HCT116 (cell line): ENCODE results near the gene SCN3A.

Experiments used
- ATF3 ChIP-seq: IDR thresholded peaks from 2 replicates; pipeline ENCODE4 v1.6.1; 2012
- CEBPB ChIP-seq: IDR thresholded peaks from 2 replicates; pipeline ENCODE4 v1.6.1; 2012; ENCODE audit warnings: low read depth
- EGR1 ChIP-seq: IDR thresholded peaks from 2 replicates; pipeline ENCODE4 v1.6.1; 2012; ENCODE audit warnings: low read depth
- ELF1 ChIP-seq: IDR thresholded peaks from 2 replicates; pipeline ENCODE4 v1.6.1; 2012; ENCODE audit warnings: low read depth, borderline replicate concordance
- EZH2 ChIP-seq: fragments of 200-600 bp; sonication (generic); IDR thresholded peaks from 2 replicates; pipeline ENCODE4 v1.6.1; 2017; ENCODE audit warnings: antibody characterized with exemption, mixed run types
- MAX ChIP-seq: IDR thresholded peaks from 2 replicates; pipeline ENCODE4 v1.6.1; 2012
- POLR2A ChIP-seq: IDR thresholded peaks from 2 replicates; pipeline ENCODE4 v1.7.0; 2011; ENCODE audit warnings: borderline replicate concordance; ENCODE audit not compliant: insufficient read depth, insufficient read length; ENCODE audit errors: extremely low read depth
- POLR2AphosphoS5 ChIP-seq: IDR thresholded peaks from 2 replicates; pipeline ENCODE4 v1.6.1; 2011; ENCODE audit warnings: mild to moderate bottlenecking, low read depth, low read length, moderate library complexity
- RAD21 ChIP-seq: IDR thresholded peaks from 2 replicates; pipeline ENCODE4 v1.6.1; 2012; ENCODE audit warnings: low read depth, mild to moderate bottlenecking
- SRF ChIP-seq: IDR thresholded peaks from 2 replicates; pipeline ENCODE4 v1.6.1; 2012; ENCODE audit warnings: low read depth
- YY1 ChIP-seq: IDR thresholded peaks from 2 replicates; pipeline ENCODE4 v1.6.1; 2011; ENCODE audit warnings: low read length, low read depth, moderate library complexity, mild to moderate bottlenecking; ENCODE audit not compliant: insufficient replicate concordance; ENCODE audit errors: extremely low read depth
- TF ChIP-seq, protein P1 (sequence below), 3 experiments: fragments of 200-600 bp in 1 of 3; sonication (generic) in 1 of 3; IDR thresholded peaks in 2 of 3; conservative IDR thresholded peaks in 1 of 3; 2 replicates each; pipeline ENCODE4 v1.5.1; 2012 to 2017; ENCODE audit warnings: low read depth in 2 of 3, low read length in 2 of 3, antibody characterized with exemption in 1 of 3, borderline replicate concordance in 1 of 3, control low read depth in 1 of 3, mild to moderate bottlenecking in 1 of 3, mixed read lengths in 1 of 3, mixed run types in 1 of 3, moderate library complexity in 1 of 3; ENCODE audit not compliant: insufficient read depth in 1 of 3

DNA sequence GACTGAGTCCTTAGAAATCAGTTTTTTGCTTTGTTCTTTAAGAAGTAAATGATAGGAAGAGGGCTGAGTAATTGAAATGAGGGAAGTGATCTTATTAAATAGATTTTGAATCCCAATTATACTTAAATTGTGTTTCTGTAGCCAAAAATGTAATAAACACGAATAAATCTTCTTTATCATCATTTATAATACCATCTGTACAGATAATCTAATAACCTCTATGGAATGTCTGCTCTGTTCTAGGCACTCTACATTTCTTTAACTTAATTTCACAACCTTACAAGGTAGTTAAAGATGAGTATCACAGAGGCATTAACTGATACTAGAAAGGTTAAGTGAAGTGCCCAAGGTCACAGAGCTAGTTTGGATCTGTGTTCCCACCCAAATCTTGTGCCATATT is 21.1 kb upstream of the SCN3A start:
- no peak for TF ChIP-seq POLR2A
- TF ChIP-seq, protein P1, sequence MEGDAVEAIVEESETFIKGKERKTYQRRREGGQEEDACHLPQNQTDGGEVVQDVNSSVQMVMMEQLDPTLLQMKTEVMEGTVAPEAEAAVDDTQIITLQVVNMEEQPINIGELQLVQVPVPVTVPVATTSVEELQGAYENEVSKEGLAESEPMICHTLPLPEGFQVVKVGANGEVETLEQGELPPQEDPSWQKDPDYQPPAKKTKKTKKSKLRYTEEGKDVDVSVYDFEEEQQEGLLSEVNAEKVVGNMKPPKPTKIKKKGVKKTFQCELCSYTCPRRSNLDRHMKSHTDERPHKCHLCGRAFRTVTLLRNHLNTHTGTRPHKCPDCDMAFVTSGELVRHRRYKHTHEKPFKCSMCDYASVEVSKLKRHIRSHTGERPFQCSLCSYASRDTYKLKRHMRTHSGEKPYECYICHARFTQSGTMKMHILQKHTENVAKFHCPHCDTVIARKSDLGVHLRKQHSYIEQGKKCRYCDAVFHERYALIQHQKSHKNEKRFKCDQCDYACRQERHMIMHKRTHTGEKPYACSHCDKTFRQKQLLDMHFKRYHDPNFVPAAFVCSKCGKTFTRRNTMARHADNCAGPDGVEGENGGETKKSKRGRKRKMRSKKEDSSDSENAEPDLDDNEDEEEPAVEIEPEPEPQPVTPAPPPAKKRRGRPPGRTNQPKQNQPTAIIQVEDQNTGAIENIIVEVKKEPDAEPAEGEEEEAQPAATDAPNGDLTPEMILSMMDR (IDR thresholded peaks at IDR 0.05 in 2 of 3, conservative IDR thresholded peaks at IDR 0.05 in 1 of 3; ENCODE audit: borderline replicate concordance in 1 of 3, insufficient read depth in 1 of 3, low read depth in 2 of 3, low read length in 2 of 3): no peak
- TF ChIP-seq EGR1: no peak
- TF ChIP-seq MAX: no peak
- TF ChIP-seq POLR2AphosphoS5: no peak
- no peak for TF ChIP-seq ELF1
- no peak for TF ChIP-seq CEBPB
- no peak for TF ChIP-seq YY1
- no peak for TF ChIP-seq ATF3
- no peak for TF ChIP-seq EZH2
- no peak for TF ChIP-seq RAD21
- no peak for TF ChIP-seq SRF
